Memory B cell (primary cell): ENCODE results near the gene LRP11.

ENCODE experiments used
- ATAC-seq: fragments of 150-1000 bp; cut with Tn5 transposase; 2 replicates; pipeline ENCODE4 v1.10.0; 2021; ENCODE audit warnings: low read depth, mild to moderate bottlenecking, moderate library complexity
- DNase-seq, 2 donors: peaks; one replicate each; pipeline ENCODE4 v3.0.0; 2022; ENCODE audit warnings: low spot score in 2 of 2
- H3K27ac Mint-ChIP-seq: one replicate; pipeline ENCODE4 v1.8.0; 2022; ENCODE audit warnings: mild to moderate bottlenecking, moderate library complexity, mixed read lengths
- H3K27me3 Mint-ChIP-seq: one replicate; pipeline ENCODE4 v1.8.0; 2022; ENCODE audit warnings: mixed read lengths
- H3K36me3 Mint-ChIP-seq: one replicate; pipeline ENCODE4 v1.8.0; 2022; ENCODE audit warnings: mild to moderate bottlenecking, mixed read lengths
- H3K4me1 Mint-ChIP-seq: one replicate; pipeline ENCODE4 v1.8.0; 2022; ENCODE audit warnings: mixed read lengths
- H3K4me3 Mint-ChIP-seq: one replicate; pipeline ENCODE4 v1.8.0; 2022; ENCODE audit warnings: mild to moderate bottlenecking, moderate library complexity, mixed read lengths
- H3K9me3 Mint-ChIP-seq: one replicate; pipeline ENCODE4 v1.8.0; 2022; ENCODE audit warnings: mixed read lengths

Gene LRP11

GRCh38 chr6:149782337-149782736 is 81.8 kb downstream of the LRP11 start:
- DNase-seq (no peak), ATAC-seq (no peak)
- H3K36me3 Mint-ChIP-seq = peaks cover 17% of the 10 kb centered on the region
- peaks cover 4% of the 10 kb centered on the region for H3K4me1 Mint-ChIP-seq
- no peaks in the 10 kb centered on the region for H3K9me3 Mint-ChIP-seq
- no peak overlapping the region for H3K4me3 Mint-ChIP-seq
- no peak overlapping the region for H3K27ac Mint-ChIP-seq
- H3K27me3 Mint-ChIP-seq = no peaks in the 10 kb centered on the region

DNA sequence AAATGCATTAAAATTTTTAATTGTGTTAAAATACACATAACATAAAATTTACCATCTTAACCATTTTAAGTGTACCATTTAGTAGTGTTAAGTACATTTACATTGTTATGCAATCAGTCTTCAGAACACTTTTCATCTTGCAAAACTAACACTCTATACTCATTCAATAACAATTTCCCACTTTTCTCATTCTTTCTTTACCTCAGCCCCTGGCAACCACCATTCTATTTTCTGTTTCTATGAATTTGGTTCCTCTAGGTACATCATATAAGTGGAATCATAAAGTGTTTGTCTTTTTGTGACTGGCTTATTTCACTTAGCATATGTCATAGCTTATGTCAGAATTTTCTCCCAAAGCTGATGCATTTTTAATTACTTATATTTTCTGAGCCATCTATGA is 82.4 kb downstream of the LRP11 start:
- Mint-ChIP-seq H3K4me1 (peaks cover 4% of the 10 kb centered on the region), H3K36me3 (peaks cover 17% of the 10 kb centered on the region), H3K27ac (no peak overlapping the region), H3K27me3 (no peaks in the 10 kb centered on the region), H3K4me3 (no peak overlapping the region), H3K9me3 (no peaks in the 10 kb centered on the region)
- ATAC-seq (no peak), DNase-seq (no peak)

GRCh38 chr6:149779644-149779963 is 84.6 kb downstream of the LRP11 start:
- Mint-ChIP-seq H3K36me3 (peaks cover 17% of the 10 kb centered on the region), H3K27me3 (no peaks in the 10 kb centered on the region), H3K9me3 (no peaks in the 10 kb centered on the region), H3K27ac (no peak overlapping the region), H3K4me3 (no peak overlapping the region), H3K4me1 (peaks cover 4% of the 10 kb centered on the region)
- no peak for DNase-seq
- no peak for ATAC-seq

GRCh38 chr6:149777624-149778023 is 86.5 kb downstream of the LRP11 start:
- no peaks in the 10 kb centered on the region for H3K4me1 Mint-ChIP-seq
- peaks cover 11% of the 10 kb centered on the region for H3K36me3 Mint-ChIP-seq
- no peak overlapping the region for H3K4me3 Mint-ChIP-seq
- no peak overlapping the region for H3K27ac Mint-ChIP-seq
- no peak for ATAC-seq
- no peaks in the 10 kb centered on the region for H3K27me3 Mint-ChIP-seq
- no peaks in the 10 kb centered on the region for H3K9me3 Mint-ChIP-seq
- no peak for DNase-seq

GRCh38 chr6:149771925-149772324 is 92.2 kb downstream of the LRP11 start:
- Mint-ChIP-seq H3K9me3 (no peaks in the 10 kb centered on the region), H3K4me3 (no peak overlapping the region), H3K4me1 (peaks cover 7% of the 10 kb centered on the region), H3K27ac (no peak overlapping the region), H3K27me3 (no peaks in the 10 kb centered on the region), H3K36me3 (peaks cover 12% of the 10 kb centered on the region)
- DNase-seq (no peak), ATAC-seq (no peak)

DNA sequence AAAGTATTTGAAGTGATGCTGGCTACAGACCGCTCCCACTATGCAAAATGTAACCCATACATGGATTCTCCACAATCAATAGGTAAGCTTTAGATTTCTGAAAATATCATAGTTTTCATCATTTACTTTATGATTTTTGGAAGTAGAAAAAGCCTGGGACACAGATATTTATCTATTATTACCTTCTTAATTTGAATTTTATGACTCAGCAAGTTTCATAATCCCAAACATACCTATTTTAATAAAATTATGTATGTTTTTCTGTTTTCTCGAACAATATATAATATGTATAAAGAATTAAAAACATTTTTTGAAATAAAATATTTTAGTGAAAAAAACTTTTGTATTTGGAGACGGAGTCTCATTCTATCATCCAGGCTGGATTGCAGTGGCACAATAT is 93.0 kb downstream of the LRP11 start:
- Mint-ChIP-seq H3K27ac (no peak overlapping the region), H3K27me3 (no peaks in the 10 kb centered on the region)
- no peak for DNase-seq

DNA sequence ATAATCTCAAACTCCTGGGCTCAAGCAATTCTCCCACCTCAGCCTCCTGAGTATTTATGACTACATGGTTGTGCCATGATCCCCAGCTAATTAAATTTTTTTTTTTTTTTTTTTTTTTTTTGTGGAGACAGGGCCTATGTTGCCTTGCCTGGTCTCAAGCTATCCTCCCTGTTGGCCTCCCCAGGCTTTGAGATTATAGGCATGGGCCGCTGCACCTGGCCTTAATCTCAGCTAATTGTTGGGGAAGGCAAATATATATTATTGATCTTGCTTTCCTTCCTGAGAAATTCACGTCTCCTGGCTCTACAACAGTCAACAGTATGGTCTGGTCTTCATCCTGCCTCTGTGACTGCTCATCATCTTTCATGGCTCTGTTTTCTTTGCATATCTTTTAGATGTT is 94.5 kb downstream of the LRP11 start:
- no peak overlapping the region for H3K4me3 Mint-ChIP-seq
- H3K27ac Mint-ChIP-seq = no peak overlapping the region
- H3K36me3 Mint-ChIP-seq = peaks cover 20% of the 10 kb centered on the region
- no peaks in the 10 kb centered on the region for H3K27me3 Mint-ChIP-seq
- H3K4me1 Mint-ChIP-seq = peaks cover 7% of the 10 kb centered on the region
- ATAC-seq (no peak), DNase-seq (no peak)
- H3K9me3 Mint-ChIP-seq = peaks cover 5% of the 10 kb centered on the region

More for the DNA sequence above, 93.0 kb downstream of the LRP11 start:
- peaks cover 7% of the 10 kb centered on the region for H3K4me1 Mint-ChIP-seq
- H3K9me3 Mint-ChIP-seq = peaks cover 2% of the 10 kb centered on the region
- H3K4me3 Mint-ChIP-seq = no peak overlapping the region
- H3K36me3 Mint-ChIP-seq = peaks cover 16% of the 10 kb centered on the region
- ATAC-seq = no peak
